Cardiac muscle cell (in vitro differentiated cells and primary cell): ENCODE results near the gene NAGLU. TPM values are rescaled to one million over a fixed set of nuclear protein-coding genes. Genes with fewer than 3 reads are reported as not detected.
"Not testable (repeated sequence)": the region's sequence is repeated elsewhere in the genome, so short reads cannot be mapped to it uniquely, and the experiment has no call there.

ENCODE experiments used
- DNase-seq, 2 donors: peaks; one replicate each; pipeline versions ENCODE4 v3.0.0 to v3.0.0-alpha.2; 2010 to 2017; ENCODE audit warnings: low read depth in 1 of 2, low spot score in 1 of 2
- H3K27ac ChIP-seq: fragments of 200-600 bp; sonication (generic); 2 replicates; pipeline ENCODE4 v1.5.1; 2016
- H3K27me3 ChIP-seq: fragments of 200-600 bp; sonication (generic); 2 replicates; pipeline ENCODE4 v1.6.0; 2016; ENCODE audit warnings: control low read depth
- H3K36me3 ChIP-seq: fragments of 200-600 bp; sonication (generic); 2 replicates; pipeline ENCODE4 v1.5.1; 2016; ENCODE audit warnings: control low read depth
- H3K4me1 ChIP-seq: fragments of 200-600 bp; sonication (generic); 2 replicates; pipeline ENCODE4 v1.8.1; 2017; ENCODE audit warnings: low read depth, mild to moderate bottlenecking, mixed run types
- H3K4me3 ChIP-seq: fragments of 200-600 bp; sonication (generic); 2 replicates; pipeline ENCODE4 v1.5.1; 2016; ENCODE audit warnings: mild to moderate bottlenecking
- H3K9me3 ChIP-seq: fragments of 200-600 bp; sonication (generic); 2 replicates; pipeline ENCODE4 v1.5.1; 2017; ENCODE audit warnings: low read depth, mild to moderate bottlenecking, control low read depth
- CTCF ChIP-seq: IDR thresholded peaks from 2 replicates; pipeline ENCODE4 v1.5.1; 2012; ENCODE audit warnings: low read depth, mild to moderate bottlenecking, low read length
- polyA plus RNA-seq: library from polyadenylated mRNA; unstranded; fragments of >200 nt; fragmentation: Nextera tagmentation; extraction: Ambion mirVana; gene quantifications from 2 replicates; pipeline ENCODE4 v1.2.1, GENCODE V29; 2016
- total RNA-seq: library from RNA; depleted of rRNA; stranded (reverse); fragments of >200 nt; gene quantifications from 2 replicates; pipeline ENCODE4 v1.2.3, GENCODE V29; 2016

The NAGLU gene
- total and polyA plus RNA-seq, 2 experiments from 2014 or later = 49.0 to 56.9 TPM

GRCh38 chr17:42553866-42554249 lies 17.8 kb downstream of the NAGLU start:
- H3K27me3 ChIP-seq = no peaks in the 10 kb centered on the region
- TF ChIP-seq CTCF = no peak
- peaks cover 5% of the 10 kb centered on the region for H3K4me1 ChIP-seq
- DNase-seq = no peak
- no peaks in the 10 kb centered on the region for H3K9me3 ChIP-seq
- H3K36me3 ChIP-seq = no peaks in the 10 kb centered on the region
- peak overlapping the region; percentile 77 for H3K4me3 ChIP-seq
- H3K27ac ChIP-seq = peak overlapping the region; percentile 95

GRCh38 chr17:42554250-42555121 lies 18.4 kb downstream of the NAGLU start:
- peaks cover 5% of the 10 kb centered on the region for H3K4me1 ChIP-seq
- H3K27ac ChIP-seq = peak overlapping the region; percentile 95
- H3K9me3 ChIP-seq = no peaks in the 10 kb centered on the region
- peak overlapping the region; percentile 77 for H3K4me3 ChIP-seq
- H3K36me3 ChIP-seq = no peaks in the 10 kb centered on the region
- H3K27me3 ChIP-seq = no peaks in the 10 kb centered on the region
- peak; percentile 85 to 95 for DNase-seq
- TF ChIP-seq CTCF = no peak

- TF ChIP-seq CTCF = no peak
- peaks cover 5% of the 10 kb centered on the region for H3K4me1 ChIP-seq
- peak overlapping the region; percentile 95 for H3K27ac ChIP-seq
- H3K9me3 ChIP-seq = no peaks in the 10 kb centered on the region
- no peak for DNase-seq
- H3K4me3 ChIP-seq = peak overlapping the region; percentile 77
- H3K36me3 ChIP-seq = no peaks in the 10 kb centered on the region
- no peaks in the 10 kb centered on the region for H3K27me3 ChIP-seq
Measured at GRCh38 chr17:42555122-42555622, 19.1 kb downstream of the NAGLU start.

GRCh38 chr17:42555961-42556617 lies 20.0 kb downstream of the NAGLU start:
- TF ChIP-seq CTCF = peak; percentile 21
- H3K27ac ChIP-seq = peak overlapping the region; percentile 95
- H3K27me3 ChIP-seq, H3K4me3 ChIP-seq, H3K9me3 ChIP-seq, H3K4me1 ChIP-seq, H3K36me3 ChIP-seq: not testable (repeated sequence)
- peak in 1 of 2 donors; percentile 52 for DNase-seq

GRCh38 chr17:42559075-42559474 lies 23.0 kb downstream of the NAGLU start:
- Histone ChIP-seq H3K27me3 (no peaks in the 10 kb centered on the region), H3K4me3 (no peak overlapping the region), H3K9me3 (no peaks in the 10 kb centered on the region), H3K4me1 (peaks cover 14% of the 10 kb centered on the region), H3K36me3 (no peaks in the 10 kb centered on the region), H3K27ac (no peak overlapping the region)
- TF ChIP-seq CTCF = no peak
- no peak for DNase-seq
